Gastrocnemius medialis (tissue), 4 donors: ENCODE data around the gene SLC6A19. TPM values are rescaled to one million over a fixed set of nuclear protein-coding genes. Genes with fewer than 3 reads are reported as not detected.

Experiments
- ATAC-seq, 2 donors: fragments of 150-250 bp; one replicate each; pipeline ENCODE4 v1.9.1; 2016
- DNase-seq, 2 donors: peaks; one replicate each; pipeline ENCODE4 v3.0.0-alpha.2; 2019
- H3K27ac ChIP-seq, 4 donors: fragments of 200-600 bp; sonication (generic); 1 replicate in 1 of 4; 2 replicates in 3 of 4; pipeline ENCODE4 v1.5.1; 2016 to 2018; ENCODE audit warnings: mild to moderate bottlenecking in 2 of 4, moderate library complexity in 1 of 4
- H3K27me3 ChIP-seq, 3 donors: fragments of 200-600 bp; sonication (generic) in 2 of 3; 1 replicate in 1 of 3; 2 replicates in 2 of 3; pipeline versions ENCODE4 v1.5.1 to v1.6.0; 2016 to 2019; ENCODE audit warnings: mild to moderate bottlenecking in 1 of 3, moderate library complexity in 1 of 3
- H3K36me3 ChIP-seq, 2 donors: fragments of 200-600 bp; sonication (generic) in 1 of 2; one replicate each; pipeline ENCODE4 v1.5.1; 2017 to 2018
- H3K4me1 ChIP-seq, 2 donors: fragments of 200-600 bp; sonication (generic) in 1 of 2; one replicate each; pipeline ENCODE4 v1.5.1; 2016 to 2017; ENCODE audit warnings: mild to moderate bottlenecking in 2 of 2
- H3K4me3 ChIP-seq, 4 donors: fragments of 200-600 bp; sonication (generic) in 3 of 4; 1 replicate in 1 of 4; 2 replicates in 3 of 4; pipeline ENCODE4 v1.5.1; 2016 to 2019; ENCODE audit warnings: mild to moderate bottlenecking in 2 of 4
- H3K9me3 ChIP-seq, 3 donors: fragments of 200-600 bp; sonication (generic) in 2 of 3; 1 replicate in 1 of 3; 2 replicates in 2 of 3; pipeline ENCODE4 v1.5.1; 2016 to 2019
- POLR2A ChIP-seq, 2 donors: fragments of 450-650 bp; IDR thresholded peaks; one replicate each; pipeline ENCODE4 v1.6.1; 2017; ENCODE audit warnings: antibody characterized with exemption in 2 of 2, mild to moderate bottlenecking in 2 of 2, moderate library complexity in 2 of 2
- in situ Hi-C, 4 donors: fragments of 200-750 bp; cut with MboI; loops; one replicate each; pipeline versions ENCODE4 v1.15.0 to v1.8.0; 2017; ENCODE audit warnings: low sequenced_read_pairs in 4 of 4
- intact Hi-C: fragments of 100-400 bp; cut with DNase I; formaldehyde crosslinking; loops from one replicate; pipeline ENCODE4 v1.15.1; 2023; ENCODE audit warnings: low total_unique reads
- total RNA-seq, 4 donors: library from RNA; depleted of rRNA; stranded (reverse); fragments of >200 nt; gene quantifications; one replicate each; pipeline versions ENCODE4 v1.1.0 to v1.2.3, GENCODE V29; 2016
- TF ChIP-seq, protein P1 (sequence below), 5 experiments: fragments of 450-650 bp in 3 of 5; fragments of 200-600 bp in 2 of 5; sonication (generic) in 2 of 5; IDR thresholded peaks in 4 of 5; conservative IDR thresholded peaks in 1 of 5; 1 replicate in 4 of 5; 2 replicates in 1 of 5; pipeline ENCODE4 v1.5.1; 2016 to 2019; ENCODE audit warnings: antibody characterized with exemption in 5 of 5, mild to moderate bottlenecking in 3 of 5, moderate library complexity in 3 of 5

SLC6A19 gene
- total RNA-seq, 4 donors from 2014 or later = 0.05 TPM; not detected in 3

DNA sequence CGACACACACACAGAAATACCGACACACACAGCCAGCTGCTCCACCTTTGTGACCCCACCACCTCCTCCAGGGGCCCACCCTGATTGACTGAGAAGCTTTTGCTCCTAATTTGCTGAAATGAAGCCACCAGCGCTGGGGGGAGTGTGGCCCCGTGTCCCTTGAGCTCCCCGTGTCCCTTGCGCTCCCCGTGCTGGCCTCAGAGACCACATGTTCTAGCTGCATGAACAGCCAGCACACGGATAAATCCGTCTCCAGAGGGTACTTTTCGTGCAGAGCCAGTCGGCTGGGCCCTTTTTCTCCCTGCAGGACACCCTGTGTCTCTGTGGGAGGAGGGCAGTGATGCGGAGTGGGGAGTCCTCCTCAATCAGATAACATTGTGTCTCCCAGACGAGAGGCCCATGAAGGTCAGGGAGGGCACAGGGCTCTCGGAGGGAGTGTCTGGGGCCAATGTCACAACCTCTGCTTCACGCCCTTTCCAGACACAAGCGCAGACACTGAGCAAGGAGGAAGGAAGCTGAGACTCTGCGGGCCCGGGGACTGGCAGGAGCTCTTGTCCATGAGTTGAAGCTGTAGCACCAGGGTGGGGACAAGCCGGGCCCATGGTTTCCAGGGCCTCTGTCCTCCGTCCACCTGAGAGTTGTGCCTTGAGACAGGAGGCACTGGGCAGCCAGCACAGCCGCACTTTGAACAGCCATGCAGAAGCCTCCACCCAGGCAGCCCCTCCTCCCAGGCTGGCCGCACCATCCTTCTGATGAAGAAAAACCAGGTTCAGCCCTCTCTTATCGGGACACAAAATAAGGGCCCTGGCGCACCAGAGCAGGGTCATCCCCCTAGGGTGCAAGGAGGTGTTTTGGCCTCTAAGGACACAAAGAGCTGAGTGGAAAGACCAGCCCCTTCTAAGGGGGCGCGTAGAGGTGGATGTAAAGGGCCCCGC is 36.4 kb upstream of the SLC6A19 start:
- intact Hi-C loops (no loop called here), in situ Hi-C loops (loop anchor here (25.0 kb wide), 2 partner anchors 228 to 472 kb away; no protein-coding TSS in a partner anchor)
- Histone ChIP-seq H3K27me3 (peaks cover 0 to 15% (median 4%) of the 10 kb centered on the region in 3 donors), H3K4me3 (no peak overlapping the region), H3K4me1 (no peaks in the 10 kb centered on the region), H3K36me3 (no peaks in the 10 kb centered on the region), H3K9me3 (no peaks in the 10 kb centered on the region), H3K27ac (no peak overlapping the region)
- ATAC-seq (no peak), DNase-seq (no peak)
- TF ChIP-seq POLR2A (IDR thresholded peaks at IDR 0.05) = no peak
- TF ChIP-seq, protein P1, sequence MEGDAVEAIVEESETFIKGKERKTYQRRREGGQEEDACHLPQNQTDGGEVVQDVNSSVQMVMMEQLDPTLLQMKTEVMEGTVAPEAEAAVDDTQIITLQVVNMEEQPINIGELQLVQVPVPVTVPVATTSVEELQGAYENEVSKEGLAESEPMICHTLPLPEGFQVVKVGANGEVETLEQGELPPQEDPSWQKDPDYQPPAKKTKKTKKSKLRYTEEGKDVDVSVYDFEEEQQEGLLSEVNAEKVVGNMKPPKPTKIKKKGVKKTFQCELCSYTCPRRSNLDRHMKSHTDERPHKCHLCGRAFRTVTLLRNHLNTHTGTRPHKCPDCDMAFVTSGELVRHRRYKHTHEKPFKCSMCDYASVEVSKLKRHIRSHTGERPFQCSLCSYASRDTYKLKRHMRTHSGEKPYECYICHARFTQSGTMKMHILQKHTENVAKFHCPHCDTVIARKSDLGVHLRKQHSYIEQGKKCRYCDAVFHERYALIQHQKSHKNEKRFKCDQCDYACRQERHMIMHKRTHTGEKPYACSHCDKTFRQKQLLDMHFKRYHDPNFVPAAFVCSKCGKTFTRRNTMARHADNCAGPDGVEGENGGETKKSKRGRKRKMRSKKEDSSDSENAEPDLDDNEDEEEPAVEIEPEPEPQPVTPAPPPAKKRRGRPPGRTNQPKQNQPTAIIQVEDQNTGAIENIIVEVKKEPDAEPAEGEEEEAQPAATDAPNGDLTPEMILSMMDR (IDR thresholded peaks at IDR 0.05 in 4 of 5, conservative IDR thresholded peaks at IDR 0.05 in 1 of 5) = no peak

- Histone ChIP-seq H3K4me1 (no peaks in the 10 kb centered on the region), H3K9me3 (no peaks in the 10 kb centered on the region), H3K4me3 (no peak overlapping the region), H3K27ac (no peak overlapping the region), H3K27me3 (peaks cover 0 to 15% (median 4%) of the 10 kb centered on the region in 3 donors), H3K36me3 (no peaks in the 10 kb centered on the region)
- in situ Hi-C loops = loop anchor here (25.0 kb wide), 2 partner anchors 229 to 471 kb away; no protein-coding TSS in a partner anchor
- TF ChIP-seq, protein P1 (IDR thresholded peaks at IDR 0.05 in 4 of 5, conservative IDR thresholded peaks at IDR 0.05 in 1 of 5) = no peak
- TF ChIP-seq POLR2A (IDR thresholded peaks at IDR 0.05) = no peak
- intact Hi-C loops = no loop called here
- no peak for ATAC-seq
- DNase-seq = no peak
Observed at GRCh38 chr5:1165864-1166263, 35.5 kb upstream of the SLC6A19 start.

DNA sequence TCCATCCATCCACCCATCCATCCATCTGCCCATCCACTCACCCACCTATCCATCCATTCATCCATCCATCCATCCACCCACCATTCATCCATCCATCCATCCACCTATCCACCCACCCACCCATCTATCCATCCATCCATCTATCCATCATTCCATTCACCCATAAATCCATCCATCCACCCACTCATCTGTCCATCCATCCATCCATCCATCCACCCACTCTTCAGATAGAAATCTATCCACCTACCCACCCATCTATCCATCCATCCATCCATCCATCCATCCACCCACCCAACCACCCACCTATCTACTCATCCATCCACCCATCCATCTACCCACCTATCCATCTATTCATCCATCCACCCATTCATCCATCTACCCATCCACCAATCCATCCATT is 35.0 kb upstream of the SLC6A19 start:
- ATAC-seq (no peak), DNase-seq (no peak)
- intact Hi-C loops = no loop called here
- Histone ChIP-seq H3K36me3 (no peaks in the 10 kb centered on the region), H3K27me3 (peaks cover 0 to 15% (median 4%) of the 10 kb centered on the region in 3 donors), H3K4me3 (no peak overlapping the region), H3K27ac (no peak overlapping the region), H3K9me3 (no peaks in the 10 kb centered on the region), H3K4me1 (no peaks in the 10 kb centered on the region)
- TF ChIP-seq, protein P1 (IDR thresholded peaks at IDR 0.05 in 4 of 5, conservative IDR thresholded peaks at IDR 0.05 in 1 of 5) = no peak
- TF ChIP-seq POLR2A (IDR thresholded peaks at IDR 0.05) = no peak
- in situ Hi-C loops = loop anchor here (25.0 kb wide), 2 partner anchors 229 to 471 kb away; no protein-coding TSS in a partner anchor

- Histone ChIP-seq H3K4me1 (no peaks in the 10 kb centered on the region), H3K4me3 (no peak overlapping the region), H3K36me3 (no peaks in the 10 kb centered on the region), H3K27ac (no peak overlapping the region), H3K9me3 (no peaks in the 10 kb centered on the region), H3K27me3 (peaks cover 0 to 11% (median 4%) of the 10 kb centered on the region in 3 donors)
- DNase-seq = no peak
- TF ChIP-seq, protein P1 (IDR thresholded peaks at IDR 0.05 in 4 of 5, conservative IDR thresholded peaks at IDR 0.05 in 1 of 5) = no peak
- TF ChIP-seq POLR2A (IDR thresholded peaks at IDR 0.05) = no peak
- in situ Hi-C loops (loop anchor here (25.0 kb wide), 2 partner anchors 230 to 470 kb away; no protein-coding TSS in a partner anchor), intact Hi-C loops (no loop called here)
- no peak for ATAC-seq
Observed at GRCh38 chr5:1167361-1167727, 34.1 kb upstream of the SLC6A19 start.
